Tibial nerve (tissue), 3 donors: ENCODE data around the gene CDC42BPB.

ENCODE experiments used
- CTCF ChIP-seq, 5 experiments: fragments of 200-600 bp in 3 of 5; fragments of 450-650 bp in 2 of 5; sonication (generic) in 3 of 5; IDR thresholded peaks; one replicate each; pipeline ENCODE4 v1.5.1; 2016 to 2019; ENCODE audit warnings: antibody characterized with exemption in 5 of 5, mild to moderate bottlenecking in 3 of 5, moderate library complexity in 2 of 5
- POLR2A ChIP-seq, 2 donors: fragments of 450-650 bp; IDR thresholded peaks; one replicate each; pipeline ENCODE4 v1.6.1; 2017; ENCODE audit warnings: antibody characterized with exemption in 2 of 2, mild to moderate bottlenecking in 2 of 2, moderate library complexity in 2 of 2

DNA sequence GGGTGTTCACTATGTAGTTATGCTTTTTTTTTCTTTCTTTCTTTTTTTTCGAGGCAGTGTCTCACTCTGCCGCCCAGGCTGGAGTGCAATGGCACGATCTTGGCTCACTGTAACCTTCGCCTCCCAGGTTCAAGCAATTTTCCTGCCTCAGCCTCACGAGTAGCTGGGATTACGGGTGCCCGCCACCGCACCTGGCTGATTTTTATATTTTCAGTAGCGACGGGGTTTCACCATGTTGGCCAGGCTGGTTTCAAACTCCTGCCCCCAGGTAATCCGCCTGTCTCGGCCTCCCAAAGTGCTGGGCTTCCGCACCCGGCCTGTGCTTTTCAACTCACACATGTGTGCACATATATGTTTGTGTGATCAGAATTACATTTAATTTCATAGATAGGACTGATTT, 173.8 kb downstream of the CDC42BPB start:
- TF ChIP-seq POLR2A (IDR thresholded peaks at IDR 0.05) (no peak), CTCF (IDR thresholded peaks at IDR 0.05) (no peak)
